Astrocyte of the spinal cord (primary cell): ENCODE results near the gene PDK2.

Experiments
- DNase-seq: peaks from one replicate; pipeline ENCODE4 v3.0.0; 2011; ENCODE audit warnings: low read depth, low spot score
- H3K4me3 ChIP-seq: 2 replicates; pipeline ENCODE4 v1.5.1; 2011; ENCODE audit warnings: low read depth, mild to moderate bottlenecking, low read length, moderate library complexity
- in situ Hi-C: cut with HindIII; loops from 2 replicates; pipeline ENCODE4 v1.10.0; 2017; ENCODE audit warnings: low sequenced_read_pairs
- TF ChIP-seq, protein P1 (sequence below): IDR thresholded peaks from 2 replicates; pipeline ENCODE4 v1.5.1; 2012; ENCODE audit warnings: low read depth, mild to moderate bottlenecking, low read length, inconsistent platforms

PDK2 gene

DNA sequence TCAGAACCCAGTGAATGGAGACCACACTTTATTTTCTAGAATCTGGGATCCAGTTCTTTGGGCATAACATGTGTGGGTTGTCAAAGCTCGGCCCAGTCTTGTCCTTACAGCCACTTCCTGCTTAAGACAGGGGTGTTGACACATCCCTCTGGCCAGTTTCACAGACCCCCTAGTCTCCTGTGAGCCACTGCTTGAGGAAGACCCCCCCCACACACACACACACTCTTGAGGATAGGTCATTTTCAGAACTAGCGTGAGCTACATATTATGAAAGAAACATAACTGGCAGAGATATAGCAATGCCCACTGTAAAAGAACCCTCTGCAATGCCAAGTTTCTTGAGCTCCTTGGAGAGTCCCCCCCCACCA is 3.2 kb upstream of the PDK2 start:
- TF ChIP-seq, protein P1, sequence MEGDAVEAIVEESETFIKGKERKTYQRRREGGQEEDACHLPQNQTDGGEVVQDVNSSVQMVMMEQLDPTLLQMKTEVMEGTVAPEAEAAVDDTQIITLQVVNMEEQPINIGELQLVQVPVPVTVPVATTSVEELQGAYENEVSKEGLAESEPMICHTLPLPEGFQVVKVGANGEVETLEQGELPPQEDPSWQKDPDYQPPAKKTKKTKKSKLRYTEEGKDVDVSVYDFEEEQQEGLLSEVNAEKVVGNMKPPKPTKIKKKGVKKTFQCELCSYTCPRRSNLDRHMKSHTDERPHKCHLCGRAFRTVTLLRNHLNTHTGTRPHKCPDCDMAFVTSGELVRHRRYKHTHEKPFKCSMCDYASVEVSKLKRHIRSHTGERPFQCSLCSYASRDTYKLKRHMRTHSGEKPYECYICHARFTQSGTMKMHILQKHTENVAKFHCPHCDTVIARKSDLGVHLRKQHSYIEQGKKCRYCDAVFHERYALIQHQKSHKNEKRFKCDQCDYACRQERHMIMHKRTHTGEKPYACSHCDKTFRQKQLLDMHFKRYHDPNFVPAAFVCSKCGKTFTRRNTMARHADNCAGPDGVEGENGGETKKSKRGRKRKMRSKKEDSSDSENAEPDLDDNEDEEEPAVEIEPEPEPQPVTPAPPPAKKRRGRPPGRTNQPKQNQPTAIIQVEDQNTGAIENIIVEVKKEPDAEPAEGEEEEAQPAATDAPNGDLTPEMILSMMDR = no peak
- no peak overlapping the region for H3K4me3 ChIP-seq
- DNase-seq = no peak
- in situ Hi-C loops = no loop called here

GRCh38 chr17:50093246-50093645 is 1.9 kb upstream of the PDK2 start:
- in situ Hi-C loops = no loop called here
- H3K4me3 ChIP-seq = no peak overlapping the region
- DNase-seq = no peak
- TF ChIP-seq, protein P1 = no peak

- TF ChIP-seq, protein P1 = no peak
- H3K4me3 ChIP-seq = no peak overlapping the region
- no peak for DNase-seq
- in situ Hi-C loops = no loop called here
These were observed 1.3 kb upstream of the PDK2 start for GRCh38 chr17:50093807-50094206.

GRCh38 chr17:50094243-50094752 is 853 bp upstream of the PDK2 start:
- TF ChIP-seq, protein P1 = peak; percentile 84
- DNase-seq = peak; percentile 87
- H3K4me3 ChIP-seq = peak overlapping the region; percentile 69
- in situ Hi-C loops = no loop called here

DNA sequence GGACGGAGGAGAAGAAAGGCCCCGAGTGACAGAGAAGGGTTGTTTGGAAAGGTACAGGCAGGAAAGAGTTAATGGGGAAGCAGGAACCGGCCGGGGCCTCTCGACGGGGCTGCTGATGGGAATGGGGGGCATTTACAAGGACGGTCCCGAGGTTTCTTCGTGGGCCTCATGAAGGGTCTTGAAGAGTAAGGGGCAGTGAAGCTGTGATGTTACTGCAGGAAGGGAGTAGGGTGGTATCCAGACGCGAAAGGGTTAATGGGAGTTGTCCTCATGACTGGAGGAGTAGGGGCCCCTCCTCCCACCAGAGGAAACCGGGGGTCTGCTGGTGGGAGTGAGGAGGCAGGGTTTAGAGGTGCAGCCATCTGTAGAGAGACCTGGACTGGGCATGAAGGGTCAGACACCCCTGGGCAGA is 481 bp downstream of the PDK2 start:
- H3K4me3 ChIP-seq = peak overlapping the region; percentile 69
- no peak for DNase-seq
- in situ Hi-C loops = no loop called here
- TF ChIP-seq, protein P1 = no peak

DNA sequence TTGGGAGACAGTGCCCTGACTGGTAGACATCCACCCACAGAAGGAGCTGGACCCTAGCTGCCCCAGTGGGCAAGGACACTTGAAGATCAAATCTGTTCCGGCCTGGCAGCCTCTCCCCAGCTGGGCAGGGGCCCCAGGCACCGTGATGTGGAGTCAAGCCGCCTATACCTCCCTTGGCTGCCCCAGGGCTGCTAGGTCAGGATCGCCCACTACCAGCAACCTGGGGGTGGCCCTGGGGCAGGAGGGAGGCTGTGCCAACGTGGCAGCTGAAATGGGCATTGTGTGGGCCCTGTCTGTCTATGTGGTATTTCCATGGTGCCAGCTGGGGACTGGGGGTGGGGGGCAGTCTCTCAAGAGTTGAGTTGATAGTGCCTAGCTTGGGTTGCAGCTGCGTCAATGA is 941 bp downstream of the PDK2 start:
- H3K4me3 ChIP-seq = peak overlapping the region; percentile 69
- TF ChIP-seq, protein P1 = no peak
- DNase-seq = no peak
- in situ Hi-C loops = no loop called here

DNA sequence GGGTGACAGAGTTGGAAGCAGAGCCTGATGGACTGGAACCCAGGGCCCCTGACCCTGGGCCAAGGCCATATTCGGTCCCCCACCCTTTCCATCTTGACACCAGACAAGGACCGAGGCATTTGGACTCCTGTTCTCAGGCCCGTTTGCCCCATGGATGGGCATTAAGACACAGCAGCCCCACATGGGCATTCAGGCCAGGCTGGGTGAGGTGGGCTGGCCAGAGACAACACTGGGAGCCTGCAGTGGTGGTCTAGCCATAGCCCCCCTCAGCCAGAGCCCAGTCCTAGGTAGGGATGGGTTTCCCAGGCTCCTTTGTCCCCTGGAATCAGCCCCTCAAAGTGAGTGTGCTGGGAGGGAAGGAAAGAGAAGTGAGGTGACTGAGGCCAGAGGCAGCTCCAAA is 1.6 kb downstream of the PDK2 start:
- TF ChIP-seq, protein P1 = no peak
- H3K4me3 ChIP-seq = no peak overlapping the region
- in situ Hi-C loops = no loop called here
- no peak for DNase-seq
